ENCODE measurements around the gene GPC6. TPM values are rescaled to one million over a fixed set of nuclear protein-coding genes. Genes with fewer than 3 reads are reported as not detected.

GPC6 gene
- total and polyA plus RNA-seq, 2 donors (not counting 3 experiments of a cell fraction or from before 2014, with no cell fraction given): 0.01 TPM; not detected in 1

DNA sequence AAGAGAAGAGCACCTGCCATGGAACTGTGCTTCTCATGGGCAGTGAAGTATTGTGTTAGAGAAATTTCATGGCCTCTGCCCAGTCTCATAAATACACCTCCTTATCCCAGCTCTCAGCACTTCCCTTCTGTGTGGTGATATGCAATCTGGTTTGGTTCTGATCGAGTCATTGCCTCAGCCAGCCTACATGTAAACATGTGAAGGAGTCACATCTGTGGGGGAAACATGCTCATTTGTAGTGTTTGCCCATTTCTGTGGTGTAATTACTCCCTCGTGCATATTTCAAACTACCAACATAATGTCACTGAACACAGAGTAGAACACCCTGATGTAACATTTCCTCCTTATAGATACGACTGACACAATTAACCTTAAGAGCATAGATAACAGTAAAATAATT is 1069.9 kb downstream of the GPC6 start:
- ChIA-PET POLR2A (no interaction called here), CTCF (no interaction called here)
- H3K79me2 ChIP-seq (ENCODE audit: control insufficient read depth, insufficient read depth, low read length): no peaks in the 10 kb centered on the region
- no peak overlapping the region for H2AFZ ChIP-seq (ENCODE audit: low read depth, low read length)
- H3K4me1 ChIP-seq (ENCODE audit: control insufficient read depth, extremely low read depth, insufficient read depth, low read length): no peaks in the 10 kb centered on the region
- peaks cover 0 to 2% of the 10 kb centered on the region in 2 experiments for H3K27me3 ChIP-seq (ENCODE audit: control insufficient read depth in 2 of 2, insufficient read depth in 2 of 2, low read length in 2 of 2)
- no peak for DNase-seq (ENCODE audit: low read depth, low spot score)
- no peaks in the 10 kb centered on the region for H3K36me3 ChIP-seq (ENCODE audit: control insufficient read depth in 2 of 2, extremely low read depth in 1 of 2, insufficient read depth in 2 of 2, low read length in 2 of 2)
- no TSS peak for BruUV-seq (replicated peaks)
- H3K9me1 ChIP-seq (replicated peaks; ENCODE audit: control insufficient read depth, extremely low read depth, insufficient read depth, low read length): no peaks in the 10 kb centered on the region
- H3K9ac ChIP-seq (replicated peaks; ENCODE audit: extremely low read depth, insufficient read depth, low read length): no peak overlapping the region
- no peak overlapping the region for H3K27ac ChIP-seq (ENCODE audit: insufficient read depth, low read depth, low read length)
- H3K9me3 ChIP-seq (replicated peaks; ENCODE audit: control insufficient read depth, insufficient read depth, low read length): no peaks in the 10 kb centered on the region
- H3K4me3 ChIP-seq (replicated peaks in 1 of 3; ENCODE audit: insufficient read depth in 1 of 3, low read depth in 1 of 3, low read length in 3 of 3): no peak overlapping the region
- no peak for FAIRE-seq
- no peak for TF ChIP-seq GATA2 (IDR thresholded peaks at IDR 0.05; ENCODE audit: insufficient read depth, insufficient read length, low read depth, low read length)
- no peak for TF ChIP-seq CTCF (IDR thresholded peaks at IDR 0.05; ENCODE audit: extremely low read depth in 1 of 2, insufficient read depth in 1 of 2, low read depth in 1 of 2, low read length in 2 of 2)
- TF ChIP-seq FOS (IDR thresholded peaks at IDR 0.05; ENCODE audit: borderline replicate concordance, insufficient read depth, low read length): no peak
- no peak for TF ChIP-seq JUN (IDR thresholded peaks at IDR 0.05; ENCODE audit: borderline replicate concordance, insufficient read depth, insufficient read length, low read depth)
- no peak for TF ChIP-seq MAX (IDR thresholded peaks at IDR 0.05; ENCODE audit: insufficient read depth, insufficient read length)
- TF ChIP-seq EZH2 (IDR thresholded peaks at IDR 0.05; ENCODE audit: borderline replicate concordance, low read depth, low read length, severe bottlenecking): no peak
- TF ChIP-seq POLR2A (IDR thresholded peaks at IDR 0.05; ENCODE audit: low read depth, low read length): no peak
- TF ChIP-seq MYC (IDR thresholded peaks at IDR 0.05; ENCODE audit: low read depth, low read length): no peak
- TF ChIP-seq POLR2AphosphoS5 (IDR thresholded peaks at IDR 0.05; ENCODE audit: insufficient read depth, low read depth, low read length): no peak
- intact Hi-C loops (cut with micrococcal nuclease) (no loop called here), dilution Hi-C loops (cut with MboI; ENCODE audit: extremely low pct_ligation_motif_present, low sequenced_read_pairs) (no loop called here)
- no peaks in the 10 kb centered on the region for H4K20me1 ChIP-seq (replicated peaks; ENCODE audit: control insufficient read depth, extremely low read depth, insufficient read depth, low read length)
- H3K4me2 ChIP-seq (ENCODE audit: insufficient read depth, low read length): no peak overlapping the region

All from endothelial cell of umbilical vein (primary cell).